Activated CD4-positive, alpha-beta T cell treated with anti-CD3 and anti-CD28 coated beads, Interleukin-2, amount 50 U/mL, for 16 hours (primary cell): ENCODE measurements around the gene GON7.
"Not testable (repeated sequence)": the region's sequence is repeated elsewhere in the genome, so short reads cannot be mapped to it uniquely, and the experiment has no call there.

Experiments
- DNase-seq: peaks from one replicate; pipeline ENCODE4 v3.0.0-alpha.2; 2020

GON7 gene

GRCh38 chr14:93206793-93207467, at the start of gene GON7, which contains the start of gene UBR7:
Gene GON7 (minus strand): TSS chr14:93207065. CDS start chr14:93207037, 28 bp downstream.
Gene UBR7 (plus strand): TSS chr14:93207256. CDS start chr14:93207292, 36 bp downstream.
- peak; percentile 96 for DNase-seq

- no peak for DNase-seq
These were observed 42.4 kb upstream of the GON7 start for GRCh38 chr14:93249128-93249831.

GRCh38 chr14:93246534-93246933, 39.7 kb upstream of the GON7 start:
- DNase-seq = no peak

- no peak for DNase-seq
These were observed 39.0 kb upstream of the GON7 start for GRCh38 chr14:93245764-93246420.

- DNase-seq = no peak
These were observed 33.8 kb upstream of the GON7 start for GRCh38 chr14:93240678-93241000.

GRCh38 chr14:93239869-93240677, 33.2 kb upstream of the GON7 start:
- no peak for DNase-seq

GRCh38 chr14:93234798-93235197, 27.9 kb upstream of the GON7 start:
- no peak for DNase-seq

- not testable (repeated sequence) for DNase-seq
These were observed 26.2 kb upstream of the GON7 start for GRCh38 chr14:93233078-93233477.

GRCh38 chr14:93232159-93232558, 25.3 kb upstream of the GON7 start:
- no peak for DNase-seq

GRCh38 chr14:93231129-93231979, 24.5 kb upstream of the GON7 start:
- no peak for DNase-seq

- DNase-seq = no peak
These were observed 23.7 kb upstream of the GON7 start for GRCh38 chr14:93230539-93230938.

GRCh38 chr14:93228550-93228949, 21.7 kb upstream of the GON7 start:
- DNase-seq = no peak

GRCh38 chr14:93223565-93223964, 16.7 kb upstream of the GON7 start:
- DNase-seq = no peak

- no peak for DNase-seq
These were observed 13.6 kb upstream of the GON7 start for GRCh38 chr14:93220509-93220908.

GRCh38 chr14:93219103-93219726, 12.3 kb upstream of the GON7 start:
- peak; percentile 50 for DNase-seq

GRCh38 chr14:93214598-93214997, 7.7 kb upstream of the GON7 start:
- no peak for DNase-seq

GRCh38 chr14:93212432-93212831, 5.6 kb upstream of the GON7 start:
- DNase-seq = no peak

- peak; percentile 29 for DNase-seq
These were observed 823 bp upstream of the GON7 start for GRCh38 chr14:93207468-93208308.

GRCh38 chr14:93201155-93201704, 5.6 kb downstream of the GON7 start:
- no peak for DNase-seq

- DNase-seq = no peak
These were observed 6.3 kb downstream of the GON7 start for GRCh38 chr14:93200553-93200952.
